Progenitor cell of endocrine pancreas (in vitro differentiated cells): ENCODE measurements around the gene USP6NL. TPM values are rescaled to one million over a fixed set of nuclear protein-coding genes. Genes with fewer than 3 reads are reported as not detected.

Experiments used
- DNase-seq: peaks from one replicate; pipeline ENCODE4 v3.0.0; 2021; ENCODE audit warnings: low spot score; ENCODE audit not compliant: unreplicated experiment
- H3K27ac Mint-ChIP-seq: 2 replicates; pipeline ENCODE4 v1.8.0; 2021; ENCODE audit warnings: mild to moderate bottlenecking, moderate library complexity, mixed read lengths
- H3K27me3 Mint-ChIP-seq: 2 replicates; pipeline ENCODE4 v1.8.0; 2021; ENCODE audit warnings: mixed read lengths
- H3K36me3 Mint-ChIP-seq: 2 replicates; pipeline ENCODE4 v1.8.0; 2022; ENCODE audit warnings: mixed read lengths; ENCODE audit not compliant: insufficient read depth
- H3K4me1 Mint-ChIP-seq: 2 replicates; pipeline ENCODE4 v1.8.0; 2021; ENCODE audit warnings: low read depth, mixed read lengths
- H3K4me3 Mint-ChIP-seq: 2 replicates; pipeline ENCODE4 v1.8.0; 2021; ENCODE audit warnings: low read depth, mild to moderate bottlenecking, moderate library complexity, mixed read lengths
- H3K9me3 Mint-ChIP-seq: 2 replicates; pipeline ENCODE4 v1.8.0; 2021; ENCODE audit warnings: low read depth, mixed read lengths
- total RNA-seq: library from RNA; stranded (reverse); gene quantifications from 2 replicates; pipeline ENCODE4 v1.2.1, GENCODE V29; 2021
- TF ChIP-seq, protein P1 (sequence below): fragments of 200-600 bp; sonication (generic); IDR thresholded peaks from one replicate; pipeline ENCODE4 v1.5.0; 2021; ENCODE audit warnings: antibody characterized with exemption, mild to moderate bottlenecking; ENCODE audit not compliant: unreplicated experiment

USP6NL gene
- total RNA-seq, 1 donor from 2014 or later = 37.3 TPM

DNA sequence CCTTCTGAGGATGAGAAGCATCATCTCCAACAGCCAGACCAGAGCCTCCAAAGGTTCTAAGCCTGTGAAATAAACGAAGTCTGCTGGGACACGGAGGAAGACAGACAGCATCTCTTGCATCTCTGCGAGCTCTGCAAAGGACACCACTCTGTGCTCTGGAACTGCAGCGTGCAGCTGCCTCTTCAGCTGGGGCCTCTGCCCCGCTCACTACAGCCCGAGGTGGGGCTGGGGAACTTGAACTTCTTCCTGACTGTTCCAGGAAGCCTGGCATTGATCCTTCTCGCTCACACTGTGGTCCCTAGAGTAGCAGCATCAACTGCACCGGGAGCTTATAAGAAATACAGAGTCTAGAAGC, 163.3 kb downstream of the USP6NL start:
- TF ChIP-seq, protein P1, sequence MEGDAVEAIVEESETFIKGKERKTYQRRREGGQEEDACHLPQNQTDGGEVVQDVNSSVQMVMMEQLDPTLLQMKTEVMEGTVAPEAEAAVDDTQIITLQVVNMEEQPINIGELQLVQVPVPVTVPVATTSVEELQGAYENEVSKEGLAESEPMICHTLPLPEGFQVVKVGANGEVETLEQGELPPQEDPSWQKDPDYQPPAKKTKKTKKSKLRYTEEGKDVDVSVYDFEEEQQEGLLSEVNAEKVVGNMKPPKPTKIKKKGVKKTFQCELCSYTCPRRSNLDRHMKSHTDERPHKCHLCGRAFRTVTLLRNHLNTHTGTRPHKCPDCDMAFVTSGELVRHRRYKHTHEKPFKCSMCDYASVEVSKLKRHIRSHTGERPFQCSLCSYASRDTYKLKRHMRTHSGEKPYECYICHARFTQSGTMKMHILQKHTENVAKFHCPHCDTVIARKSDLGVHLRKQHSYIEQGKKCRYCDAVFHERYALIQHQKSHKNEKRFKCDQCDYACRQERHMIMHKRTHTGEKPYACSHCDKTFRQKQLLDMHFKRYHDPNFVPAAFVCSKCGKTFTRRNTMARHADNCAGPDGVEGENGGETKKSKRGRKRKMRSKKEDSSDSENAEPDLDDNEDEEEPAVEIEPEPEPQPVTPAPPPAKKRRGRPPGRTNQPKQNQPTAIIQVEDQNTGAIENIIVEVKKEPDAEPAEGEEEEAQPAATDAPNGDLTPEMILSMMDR = no peak
- peaks cover 43% of the 10 kb centered on the region for H3K27me3 Mint-ChIP-seq
- no peaks in the 10 kb centered on the region for H3K36me3 Mint-ChIP-seq
- no peak overlapping the region for H3K4me3 Mint-ChIP-seq
- H3K4me1 Mint-ChIP-seq = no peaks in the 10 kb centered on the region
- H3K27ac Mint-ChIP-seq = no peak overlapping the region
- no peaks in the 10 kb centered on the region for H3K9me3 Mint-ChIP-seq
- DNase-seq = no peak

DNA sequence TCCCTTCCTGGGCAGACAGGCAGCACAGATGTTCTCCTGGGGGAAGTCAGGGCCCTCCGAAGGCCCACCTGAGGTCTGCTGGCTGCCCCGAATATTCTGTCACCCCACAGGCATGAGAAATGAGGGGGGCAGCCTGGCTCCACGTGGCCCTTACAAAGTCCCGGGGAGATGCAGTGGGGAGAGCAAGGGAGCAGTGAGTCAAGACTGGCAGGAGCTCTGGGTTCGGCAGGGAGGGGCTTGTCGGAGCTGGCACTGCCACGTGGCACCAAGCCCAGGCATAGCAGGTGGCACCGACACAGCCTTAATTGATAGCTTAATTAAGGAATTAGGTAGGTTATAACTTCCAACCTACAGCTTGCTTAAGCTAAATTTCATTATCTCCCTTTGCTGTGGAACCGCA, 163.9 kb downstream of the USP6NL start:
- no peaks in the 10 kb centered on the region for H3K4me1 Mint-ChIP-seq
- H3K36me3 Mint-ChIP-seq = no peaks in the 10 kb centered on the region
- no peak overlapping the region for H3K27ac Mint-ChIP-seq

DNA sequence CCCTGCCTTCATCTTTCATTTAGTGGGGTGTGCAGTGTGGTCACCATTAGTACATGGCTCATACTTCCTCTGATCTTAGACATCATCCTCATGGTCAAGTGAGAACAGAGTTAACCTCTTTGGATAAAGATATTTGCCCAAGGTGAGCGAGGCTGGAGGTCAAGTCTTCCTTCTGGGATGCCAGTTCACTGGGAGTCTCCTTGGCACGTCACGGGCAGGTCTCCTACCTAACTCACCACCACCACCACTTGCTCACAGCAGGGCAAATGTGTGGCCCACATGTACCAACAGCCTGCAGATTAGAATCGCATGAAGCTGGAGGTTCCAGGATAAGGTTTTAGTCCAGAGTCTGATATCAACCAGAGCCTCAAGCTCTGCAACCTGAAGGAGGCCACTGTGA, 164.6 kb downstream of the USP6NL start:
- no peaks in the 10 kb centered on the region for H3K36me3 Mint-ChIP-seq
- TF ChIP-seq, protein P1 = no peak
- H3K27me3 Mint-ChIP-seq = peaks cover 39% of the 10 kb centered on the region
- DNase-seq = no peak
- no peaks in the 10 kb centered on the region for H3K9me3 Mint-ChIP-seq
- H3K4me3 Mint-ChIP-seq = no peak overlapping the region
- H3K27ac Mint-ChIP-seq = no peak overlapping the region
- no peaks in the 10 kb centered on the region for H3K4me1 Mint-ChIP-seq

More for the DNA sequence above, 163.9 kb downstream of the USP6NL start:
- Mint-ChIP-seq H3K4me3 (no peak overlapping the region), H3K9me3 (no peaks in the 10 kb centered on the region), H3K27me3 (peaks cover 43% of the 10 kb centered on the region)
- TF ChIP-seq, protein P1 = no peak
- DNase-seq = no peak

DNA sequence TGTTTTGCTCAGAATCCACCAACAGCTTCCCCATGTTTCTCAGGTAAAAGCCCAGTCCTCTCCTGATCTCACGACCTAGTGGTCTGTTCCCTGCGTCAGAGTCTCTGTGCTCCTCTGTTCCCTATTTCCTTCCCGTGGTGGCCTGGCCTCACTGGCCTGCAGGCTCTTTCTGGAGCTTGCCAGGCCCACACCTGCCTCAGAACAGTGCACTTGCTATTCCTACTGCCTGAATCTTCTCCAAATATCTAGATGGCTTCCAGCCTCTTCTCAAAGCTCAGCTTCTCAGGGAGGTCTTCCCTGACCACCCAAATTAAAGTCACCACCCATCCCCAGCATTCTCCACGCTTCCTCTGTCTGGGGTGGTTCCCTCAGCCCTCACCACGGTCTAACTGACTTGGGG, 165.3 kb downstream of the USP6NL start:
- H3K27ac Mint-ChIP-seq = no peak overlapping the region
- no peak for DNase-seq

DNA sequence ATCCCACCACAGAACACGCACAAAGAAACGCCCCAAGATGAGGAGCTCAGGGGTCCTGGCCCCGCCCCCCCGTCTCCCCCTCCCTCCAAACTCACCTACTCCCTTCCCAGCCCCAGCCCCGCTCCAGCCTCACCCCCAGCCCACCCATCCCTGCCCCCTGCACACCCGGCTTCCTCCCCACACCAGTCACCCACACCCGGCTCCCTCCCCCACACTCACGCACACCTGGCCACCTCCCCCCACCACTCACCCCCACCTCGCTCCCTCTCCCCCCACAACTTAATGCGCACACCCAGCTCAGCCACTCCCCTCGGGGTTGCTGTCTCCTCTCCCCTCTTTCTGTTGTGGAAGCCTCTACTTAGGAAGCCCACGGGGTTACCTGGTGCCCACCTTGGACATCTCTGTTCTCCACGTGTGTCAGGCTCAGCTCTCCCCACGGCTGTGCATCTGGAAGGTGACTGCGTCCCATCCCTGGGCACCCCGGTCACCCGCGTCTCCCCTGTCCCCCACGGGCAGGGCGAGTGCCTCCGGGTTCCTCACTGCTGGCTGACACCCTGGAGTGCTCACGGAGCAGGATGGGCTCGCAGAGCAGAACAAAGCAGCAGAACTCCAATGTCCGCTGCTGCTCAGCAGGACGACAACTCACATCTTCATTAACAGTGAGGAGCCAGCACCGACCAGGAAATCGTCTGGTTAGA, 166.8 kb downstream of the USP6NL start:
- TF ChIP-seq, protein P1 = no peak
- peaks cover 33% of the 10 kb centered on the region for H3K27me3 Mint-ChIP-seq
- no peaks in the 10 kb centered on the region for H3K4me1 Mint-ChIP-seq
- no peak overlapping the region for H3K4me3 Mint-ChIP-seq
- no peak for DNase-seq
- no peaks in the 10 kb centered on the region for H3K9me3 Mint-ChIP-seq
- no peaks in the 10 kb centered on the region for H3K36me3 Mint-ChIP-seq
- H3K27ac Mint-ChIP-seq = no peak overlapping the region

More for the DNA sequence above, 165.3 kb downstream of the USP6NL start:
- H3K27me3 Mint-ChIP-seq = peaks cover 38% of the 10 kb centered on the region
- TF ChIP-seq, protein P1 = no peak
- no peaks in the 10 kb centered on the region for H3K4me1 Mint-ChIP-seq
- H3K9me3 Mint-ChIP-seq = no peaks in the 10 kb centered on the region
- no peaks in the 10 kb centered on the region for H3K36me3 Mint-ChIP-seq
- no peak overlapping the region for H3K4me3 Mint-ChIP-seq
